GM12874 (cell line): ENCODE results near the gene HOXA3.

Source experiments
- TF ChIP-seq, protein P1 (sequence below): IDR thresholded peaks from 2 replicates; pipeline ENCODE4 v1.5.1; 2011; ENCODE audit warnings: low read depth, mild to moderate bottlenecking, control low read depth, low read length, moderate library complexity; ENCODE audit not compliant: insufficient read depth

Gene HOXA3

GRCh38 chr7:27150568-27151340, 1.6 kb downstream of the HOXA3 start:
- TF ChIP-seq, protein P1, sequence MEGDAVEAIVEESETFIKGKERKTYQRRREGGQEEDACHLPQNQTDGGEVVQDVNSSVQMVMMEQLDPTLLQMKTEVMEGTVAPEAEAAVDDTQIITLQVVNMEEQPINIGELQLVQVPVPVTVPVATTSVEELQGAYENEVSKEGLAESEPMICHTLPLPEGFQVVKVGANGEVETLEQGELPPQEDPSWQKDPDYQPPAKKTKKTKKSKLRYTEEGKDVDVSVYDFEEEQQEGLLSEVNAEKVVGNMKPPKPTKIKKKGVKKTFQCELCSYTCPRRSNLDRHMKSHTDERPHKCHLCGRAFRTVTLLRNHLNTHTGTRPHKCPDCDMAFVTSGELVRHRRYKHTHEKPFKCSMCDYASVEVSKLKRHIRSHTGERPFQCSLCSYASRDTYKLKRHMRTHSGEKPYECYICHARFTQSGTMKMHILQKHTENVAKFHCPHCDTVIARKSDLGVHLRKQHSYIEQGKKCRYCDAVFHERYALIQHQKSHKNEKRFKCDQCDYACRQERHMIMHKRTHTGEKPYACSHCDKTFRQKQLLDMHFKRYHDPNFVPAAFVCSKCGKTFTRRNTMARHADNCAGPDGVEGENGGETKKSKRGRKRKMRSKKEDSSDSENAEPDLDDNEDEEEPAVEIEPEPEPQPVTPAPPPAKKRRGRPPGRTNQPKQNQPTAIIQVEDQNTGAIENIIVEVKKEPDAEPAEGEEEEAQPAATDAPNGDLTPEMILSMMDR, result peak; percentile 94

DNA sequence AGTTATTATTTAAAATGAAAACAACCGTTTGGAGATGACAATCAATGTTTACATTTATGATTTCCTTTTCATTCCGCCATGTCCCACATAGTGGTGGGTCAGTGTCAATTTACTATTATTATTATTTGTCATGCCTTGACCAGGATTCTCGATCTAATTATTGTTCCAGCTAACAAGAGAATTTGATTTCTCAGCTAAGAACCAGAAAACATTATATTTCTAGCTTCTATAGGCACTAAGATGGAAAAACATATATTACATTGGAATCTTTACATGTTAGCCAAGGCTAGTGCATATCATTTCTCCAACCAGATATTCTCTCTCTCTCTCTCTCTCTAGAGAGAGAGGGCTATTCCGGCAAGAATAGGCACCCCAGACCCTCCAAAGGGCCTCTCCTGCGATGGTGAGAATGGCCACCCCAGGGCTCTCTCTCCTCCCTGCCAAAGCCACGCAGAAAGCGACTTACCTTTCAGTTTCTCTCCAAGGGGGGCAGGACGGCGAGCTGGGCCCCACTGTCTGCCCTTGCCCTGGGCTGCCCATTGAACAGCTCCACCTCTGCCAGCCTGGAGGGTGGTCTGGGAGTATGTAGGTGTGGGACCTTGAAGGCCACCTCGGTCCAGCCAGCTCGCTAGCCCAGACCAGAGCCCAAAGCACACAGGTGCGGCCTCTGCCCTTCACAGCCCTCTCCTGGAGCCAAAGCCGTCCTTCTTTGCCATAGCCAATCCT, 2.4 kb downstream of the HOXA3 start:
- TF ChIP-seq, protein P1, result no peak

- TF ChIP-seq, protein P1, result no peak
Measured at GRCh38 chr7:27148756-27149641, 3.4 kb downstream of the HOXA3 start.

- TF ChIP-seq, protein P1, result no peak
Measured at GRCh38 chr7:27148031-27148755, 4.2 kb downstream of the HOXA3 start.

DNA sequence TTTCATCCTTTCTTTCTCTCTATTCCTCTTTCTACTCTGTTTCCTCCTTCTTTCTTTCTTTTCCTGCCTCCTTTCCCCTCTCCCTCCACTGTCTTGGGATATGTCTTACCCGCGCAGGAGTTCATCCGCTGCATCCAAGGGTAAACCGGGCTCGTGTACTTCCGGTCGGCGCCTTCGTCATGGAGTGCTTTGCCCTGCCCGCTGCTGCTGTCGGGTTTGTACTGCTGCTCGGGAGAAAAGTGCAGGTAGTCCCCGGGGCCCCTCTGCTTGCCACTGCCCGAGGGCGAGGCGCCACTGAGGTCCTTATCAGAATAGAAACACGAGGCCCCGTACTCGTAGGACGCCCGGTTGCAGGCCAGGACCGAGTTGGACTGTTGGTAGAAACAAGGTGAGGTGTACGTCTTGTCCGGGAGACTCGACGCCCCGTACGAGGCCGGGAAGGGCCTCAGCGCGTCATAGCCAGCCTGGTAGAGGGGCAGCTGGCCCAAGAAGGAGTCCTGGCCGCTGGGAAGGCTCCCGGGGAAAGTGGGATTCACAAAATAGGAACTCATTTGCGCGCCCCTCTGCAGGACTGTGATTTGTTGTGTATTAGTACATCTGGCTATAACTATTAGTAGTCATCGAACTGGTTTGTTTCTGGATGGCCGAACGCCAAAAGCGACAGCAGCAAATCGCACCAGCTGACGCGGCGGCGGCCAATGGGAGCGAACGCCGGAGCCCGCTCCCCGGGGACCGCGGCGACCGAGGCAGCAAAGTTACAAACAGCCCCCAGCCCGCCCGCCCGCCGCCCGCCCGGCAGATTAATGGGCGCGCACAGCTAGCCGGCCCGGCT, 5.0 kb downstream of the HOXA3 start, which contains the start of gene HOXA6:
Gene HOXA6 (minus strand): TSS at position 576 of the 832 bp plus-strand sequence. CDS start 25 bp downstream, at position 551.
- TF ChIP-seq, protein P1, result no peak

- TF ChIP-seq, protein P1, result no peak
Measured at GRCh38 chr7:27146491-27147198, 5.7 kb downstream of the HOXA3 start.
